Urothelium cell line (cell line): ENCODE measurements around the gene IL21R.

Experiments used
- DNase-seq: peaks from one replicate; pipeline ENCODE4 v3.0.0; 2011; ENCODE audit warnings: low spot score, mixed read lengths
- FAIRE-seq: peaks from 2 replicates; lab custom pipeline; 2011; peaks lifted over from hg19 to GRCh38; lab: Jason Lieb, UNC

The IL21R gene

DNA sequence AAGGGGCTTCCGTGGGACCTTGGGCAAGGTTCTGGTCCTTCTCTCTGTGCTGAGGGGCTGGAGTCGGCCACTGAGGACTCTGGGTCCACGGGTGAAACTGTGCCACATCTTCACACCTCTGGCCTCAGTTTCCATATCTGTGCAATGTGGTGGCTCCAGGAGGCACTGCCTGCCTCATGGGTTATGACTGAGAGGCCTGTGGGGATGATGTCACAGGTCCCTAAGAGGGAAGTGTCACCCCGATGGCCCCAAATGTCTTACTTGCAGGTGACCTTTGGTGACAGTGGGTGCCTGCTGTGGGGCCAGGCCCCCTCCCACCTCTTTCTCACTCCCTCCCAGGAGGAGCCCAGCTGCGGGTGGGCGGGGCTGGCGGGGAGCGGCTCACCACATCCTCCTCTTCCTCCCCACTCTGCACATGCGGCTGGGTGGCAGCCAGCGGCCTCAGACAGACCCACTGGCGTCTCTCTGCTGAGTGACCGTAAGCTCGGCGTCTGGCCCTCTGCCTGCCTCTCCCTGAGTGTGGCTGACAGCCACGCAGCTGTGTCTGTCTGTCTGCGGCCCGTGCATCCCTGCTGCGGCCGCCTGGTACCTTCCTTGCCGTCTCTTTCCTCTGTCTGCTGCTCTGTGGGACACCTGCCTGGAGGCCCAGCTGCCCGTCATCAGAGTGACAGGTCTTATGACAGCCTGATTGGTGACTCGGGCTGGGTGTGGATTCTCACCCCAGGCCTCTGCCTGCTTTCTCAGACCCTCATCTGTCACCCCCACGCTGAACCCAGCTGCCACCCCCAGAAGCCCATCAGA is at the start of gene IL21R:
Gene IL21R (plus strand): TSS at position 407 of the 801 bp plus-strand sequence. CDS start 27,898 bp downstream, outside the sequence.
- DNase-seq: peak; percentile 71
- FAIRE-seq: no peak

DNA sequence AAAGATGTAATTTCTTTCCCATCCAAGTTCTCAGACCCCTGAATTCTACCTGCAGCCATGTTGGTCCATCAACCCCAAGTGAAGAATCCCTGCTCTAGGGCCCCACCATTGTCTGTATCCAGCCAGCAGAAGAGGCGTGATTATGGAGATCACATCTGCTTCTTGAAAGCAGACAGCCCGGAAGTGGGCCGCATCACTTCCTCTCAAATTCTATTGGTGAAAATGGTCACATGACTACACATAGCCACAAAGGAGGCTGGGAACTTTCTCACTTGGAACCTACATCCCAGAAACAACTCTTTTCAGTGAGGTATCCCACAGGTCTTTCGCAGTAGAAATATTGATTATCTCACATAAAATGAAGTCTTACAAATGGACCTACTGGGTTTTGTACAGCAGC is 48.1 kb upstream of the IL21R start:
- DNase-seq: no peak
- no peak for FAIRE-seq

DNA sequence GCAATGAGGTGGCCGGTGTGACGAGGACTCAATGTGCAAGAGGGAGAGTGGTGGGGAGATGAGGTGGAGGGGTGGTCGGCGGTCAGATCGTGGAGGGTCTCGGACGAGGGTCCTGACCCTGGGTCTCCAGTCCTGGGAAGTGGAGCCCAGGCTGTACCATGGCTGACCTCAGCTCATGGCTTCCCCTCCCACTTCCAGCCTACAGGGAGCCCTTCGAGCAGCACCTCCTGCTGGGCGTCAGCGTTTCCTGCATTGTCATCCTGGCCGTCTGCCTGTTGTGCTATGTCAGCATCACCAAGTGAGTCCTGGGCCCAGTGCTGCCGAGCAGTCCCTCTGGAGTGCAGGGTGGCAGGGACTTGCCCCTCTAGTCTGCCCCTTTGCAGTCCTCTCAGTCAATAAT is 46.4 kb upstream of the IL21R start:
- FAIRE-seq (no peak), DNase-seq (no peak)

DNA sequence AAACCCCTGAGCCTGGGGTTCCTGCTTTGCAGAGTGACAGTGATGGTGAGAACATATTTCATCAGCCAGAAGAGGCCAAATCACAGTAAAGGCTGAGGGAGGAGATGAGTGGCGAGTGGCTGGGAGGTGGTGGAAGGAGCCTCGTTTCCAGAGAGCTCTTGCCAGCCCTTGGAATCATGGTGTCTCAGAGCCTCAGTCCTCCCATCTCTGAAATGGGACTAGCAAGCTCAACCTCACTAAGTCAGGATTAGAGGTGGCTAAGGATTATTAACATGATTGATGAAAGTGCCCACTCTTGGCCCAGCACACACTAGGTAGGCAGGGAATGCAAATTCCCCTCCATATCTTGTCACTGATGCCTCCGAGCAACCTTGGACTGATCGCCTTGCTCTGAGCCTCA is 45.2 kb upstream of the IL21R start:
- no peak for DNase-seq
- FAIRE-seq: no peak

DNA sequence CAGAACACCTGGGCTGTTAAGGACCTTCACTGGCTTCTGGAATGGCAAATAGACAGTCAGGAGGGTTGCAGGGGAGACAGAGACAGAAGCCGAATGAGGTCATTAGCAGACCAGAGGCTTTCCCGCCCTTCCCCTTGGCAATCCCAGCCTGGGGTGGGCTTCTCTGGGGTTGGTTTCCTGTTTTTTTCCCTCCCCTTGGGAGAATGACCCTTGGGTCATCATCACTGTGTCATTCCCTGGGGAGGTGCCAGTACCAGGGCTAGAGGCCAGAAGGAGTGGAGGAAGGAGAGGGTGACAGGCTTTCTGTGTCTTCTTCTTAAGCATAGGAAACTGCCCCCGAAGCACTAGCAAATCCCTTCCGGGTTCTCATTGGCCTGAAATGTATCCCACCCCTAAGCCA is 42.9 kb upstream of the IL21R start:
- DNase-seq (no peak), FAIRE-seq (no peak)

DNA sequence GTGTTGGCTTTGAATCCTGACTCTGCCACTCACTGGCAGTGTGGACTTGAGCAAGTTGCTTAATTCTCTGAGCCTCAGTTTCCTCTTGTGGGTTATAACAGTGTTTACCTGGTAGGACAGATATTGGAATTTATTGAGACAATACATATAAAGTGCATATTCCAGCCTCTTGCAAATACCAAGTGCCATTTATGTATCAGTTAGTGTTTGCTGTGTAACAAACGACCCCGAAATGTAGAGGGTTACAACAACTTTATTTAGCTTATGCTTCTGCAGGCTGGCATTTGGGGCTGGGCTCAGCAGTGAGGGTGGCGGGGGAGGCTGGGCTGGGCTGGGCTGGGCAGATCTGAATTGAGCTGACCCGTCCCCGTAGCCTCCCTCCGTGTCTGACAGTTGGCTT is 42.4 kb upstream of the IL21R start:
- DNase-seq (no peak), FAIRE-seq (no peak)

DNA sequence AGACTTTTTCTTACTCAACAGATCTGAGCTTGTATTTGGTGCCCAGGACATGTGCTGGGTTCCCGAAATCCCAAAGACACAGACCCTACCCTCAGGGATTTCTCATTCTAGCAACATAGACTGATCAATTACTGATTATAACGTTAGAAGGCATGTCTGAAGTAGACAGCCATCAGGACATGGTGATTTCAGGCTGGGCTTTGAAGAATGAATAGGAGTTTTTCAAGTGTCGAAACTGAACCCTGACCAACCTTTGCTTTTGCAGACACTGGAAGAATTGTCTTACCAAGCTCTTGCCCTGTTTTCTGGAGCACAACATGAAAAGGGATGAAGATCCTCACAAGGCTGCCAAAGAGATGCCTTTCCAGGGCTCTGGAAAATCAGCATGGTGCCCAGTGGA is 40.0 kb upstream of the IL21R start:
- DNase-seq (no peak), FAIRE-seq (no peak)

DNA sequence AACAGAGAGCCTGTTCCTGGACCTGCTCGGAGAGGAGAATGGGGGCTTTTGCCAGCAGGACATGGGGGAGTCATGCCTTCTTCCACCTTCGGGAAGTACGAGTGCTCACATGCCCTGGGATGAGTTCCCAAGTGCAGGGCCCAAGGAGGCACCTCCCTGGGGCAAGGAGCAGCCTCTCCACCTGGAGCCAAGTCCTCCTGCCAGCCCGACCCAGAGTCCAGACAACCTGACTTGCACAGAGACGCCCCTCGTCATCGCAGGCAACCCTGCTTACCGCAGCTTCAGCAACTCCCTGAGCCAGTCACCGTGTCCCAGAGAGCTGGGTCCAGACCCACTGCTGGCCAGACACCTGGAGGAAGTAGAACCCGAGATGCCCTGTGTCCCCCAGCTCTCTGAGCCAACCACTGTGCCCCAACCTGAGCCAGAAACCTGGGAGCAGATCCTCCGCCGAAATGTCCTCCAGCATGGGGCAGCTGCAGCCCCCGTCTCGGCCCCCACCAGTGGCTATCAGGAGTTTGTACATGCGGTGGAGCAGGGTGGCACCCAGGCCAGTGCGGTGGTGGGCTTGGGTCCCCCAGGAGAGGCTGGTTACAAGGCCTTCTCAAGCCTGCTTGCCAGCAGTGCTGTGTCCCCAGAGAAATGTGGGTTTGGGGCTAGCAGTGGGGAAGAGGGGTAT is 39.3 kb upstream of the IL21R start:
- DNase-seq (no peak), FAIRE-seq (no peak)

DNA sequence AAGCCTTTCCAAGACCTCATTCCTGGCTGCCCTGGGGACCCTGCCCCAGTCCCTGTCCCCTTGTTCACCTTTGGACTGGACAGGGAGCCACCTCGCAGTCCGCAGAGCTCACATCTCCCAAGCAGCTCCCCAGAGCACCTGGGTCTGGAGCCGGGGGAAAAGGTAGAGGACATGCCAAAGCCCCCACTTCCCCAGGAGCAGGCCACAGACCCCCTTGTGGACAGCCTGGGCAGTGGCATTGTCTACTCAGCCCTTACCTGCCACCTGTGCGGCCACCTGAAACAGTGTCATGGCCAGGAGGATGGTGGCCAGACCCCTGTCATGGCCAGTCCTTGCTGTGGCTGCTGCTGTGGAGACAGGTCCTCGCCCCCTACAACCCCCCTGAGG is 38.7 kb upstream of the IL21R start:
- DNase-seq (no peak), FAIRE-seq (no peak)

DNA sequence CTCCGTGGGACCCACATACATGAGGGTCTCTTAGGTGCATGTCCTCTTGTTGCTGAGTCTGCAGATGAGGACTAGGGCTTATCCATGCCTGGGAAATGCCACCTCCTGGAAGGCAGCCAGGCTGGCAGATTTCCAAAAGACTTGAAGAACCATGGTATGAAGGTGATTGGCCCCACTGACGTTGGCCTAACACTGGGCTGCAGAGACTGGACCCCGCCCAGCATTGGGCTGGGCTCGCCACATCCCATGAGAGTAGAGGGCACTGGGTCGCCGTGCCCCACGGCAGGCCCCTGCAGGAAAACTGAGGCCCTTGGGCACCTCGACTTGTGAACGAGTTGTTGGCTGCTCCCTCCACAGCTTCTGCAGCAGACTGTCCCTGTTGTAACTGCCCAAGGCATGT is 38.2 kb upstream of the IL21R start:
- no peak for FAIRE-seq
- DNase-seq: no peak

DNA sequence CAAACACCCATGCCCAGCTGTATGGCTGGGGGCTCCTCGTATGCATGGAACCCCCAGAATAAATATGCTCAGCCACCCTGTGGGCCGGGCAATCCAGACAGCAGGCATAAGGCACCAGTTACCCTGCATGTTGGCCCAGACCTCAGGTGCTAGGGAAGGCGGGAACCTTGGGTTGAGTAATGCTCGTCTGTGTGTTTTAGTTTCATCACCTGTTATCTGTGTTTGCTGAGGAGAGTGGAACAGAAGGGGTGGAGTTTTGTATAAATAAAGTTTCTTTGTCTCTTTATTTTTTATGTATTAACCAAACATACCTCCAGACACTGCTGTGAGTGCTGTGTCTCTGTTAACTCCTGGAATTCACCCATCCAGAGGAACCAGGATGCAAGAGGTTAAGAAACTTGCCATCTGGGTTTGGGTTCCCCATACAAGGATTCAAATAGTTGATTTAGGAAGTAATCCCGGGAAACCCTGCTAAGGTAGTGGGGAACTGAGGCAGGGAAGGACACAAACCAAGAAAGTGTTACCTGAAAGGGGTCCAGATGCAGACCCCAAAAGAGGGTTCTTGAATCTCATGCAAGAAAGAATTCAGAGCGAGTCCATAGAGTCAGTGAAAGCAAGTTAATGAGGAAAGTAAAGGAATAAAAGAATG is 37.4 kb upstream of the IL21R start:
- FAIRE-seq (no peak), DNase-seq (no peak)

DNA sequence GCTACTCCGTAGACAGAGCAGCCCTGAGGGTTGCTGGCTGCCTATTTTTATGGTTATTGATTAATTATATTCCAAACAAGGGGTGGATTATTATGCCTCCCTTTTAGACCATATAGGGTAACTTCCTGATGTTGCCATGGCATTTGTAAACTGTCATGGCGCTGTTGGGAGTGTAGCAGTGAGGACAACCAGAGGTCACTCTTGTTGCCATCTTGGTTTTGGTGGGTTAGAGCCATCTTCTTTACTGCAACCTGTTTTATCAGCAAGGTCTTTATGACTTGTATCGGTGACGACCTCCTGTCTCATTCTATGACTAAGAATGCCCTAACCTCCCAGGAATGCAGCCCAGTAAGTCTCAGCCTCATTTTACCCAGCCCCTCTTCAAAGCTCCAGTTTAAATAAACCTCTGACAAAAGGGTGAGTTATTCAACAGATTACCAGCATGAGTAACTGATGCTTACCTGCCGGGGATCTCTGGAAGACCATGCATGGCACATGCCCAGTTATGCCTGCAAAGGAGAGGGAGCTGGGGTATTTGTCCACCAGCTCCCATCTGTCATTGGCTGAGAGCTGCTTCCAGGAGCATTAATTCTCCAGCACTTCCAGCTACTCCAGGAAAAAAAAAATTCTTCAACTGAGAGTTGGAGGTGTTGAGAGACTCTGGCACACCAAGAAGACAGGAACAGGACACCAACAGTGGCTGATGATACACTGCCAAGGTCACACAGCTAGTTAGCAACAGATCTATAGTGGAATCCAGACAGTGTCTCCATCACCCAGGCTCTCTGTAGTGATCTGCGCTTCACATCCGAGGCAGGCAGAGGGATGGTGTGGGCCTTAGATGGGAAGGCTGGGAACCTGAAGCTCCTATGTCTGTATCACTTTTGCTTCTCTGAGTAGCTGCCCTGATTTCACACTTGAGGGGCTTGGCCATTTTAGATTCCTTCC is 36.6 kb upstream of the IL21R start:
- no peak for DNase-seq
- no peak for FAIRE-seq

DNA sequence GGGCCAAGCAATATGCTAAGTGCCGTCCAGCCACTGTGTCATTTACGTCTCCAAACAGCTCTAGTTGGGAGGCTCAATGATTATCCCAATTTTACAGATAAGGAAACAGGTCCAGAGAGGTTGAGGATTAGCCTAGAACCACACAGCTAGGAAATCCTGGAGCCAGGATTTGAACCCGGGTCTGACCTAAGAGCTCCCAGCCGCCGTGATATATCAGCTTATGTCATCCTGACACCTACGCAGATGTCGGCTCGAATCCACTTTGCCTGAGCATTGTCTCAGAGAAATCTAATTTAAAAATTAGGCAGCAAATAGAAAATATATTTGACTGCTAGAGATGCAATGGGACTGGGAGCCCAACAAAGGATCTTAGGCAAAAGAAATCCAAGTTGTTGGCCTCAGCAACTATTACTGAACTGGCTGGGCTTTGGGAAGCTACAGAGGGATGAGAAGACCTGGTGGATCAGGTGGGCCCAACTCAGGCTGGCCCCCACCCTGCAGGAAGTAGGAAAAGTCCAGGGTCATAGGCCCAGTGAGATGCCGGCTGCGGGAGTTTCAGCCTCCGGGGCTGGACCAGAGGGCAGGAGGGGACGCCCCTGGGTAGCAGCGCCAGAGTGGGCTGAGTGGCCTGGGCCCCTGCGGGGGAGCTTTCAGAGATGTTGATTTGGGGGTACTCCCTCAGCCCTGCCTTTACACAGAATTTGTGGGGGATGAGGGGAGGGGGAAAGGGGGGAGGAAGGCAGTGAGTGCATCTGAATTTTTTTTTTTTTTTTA is 35.1 kb upstream of the IL21R start:
- no peak for DNase-seq
- FAIRE-seq: no peak

DNA sequence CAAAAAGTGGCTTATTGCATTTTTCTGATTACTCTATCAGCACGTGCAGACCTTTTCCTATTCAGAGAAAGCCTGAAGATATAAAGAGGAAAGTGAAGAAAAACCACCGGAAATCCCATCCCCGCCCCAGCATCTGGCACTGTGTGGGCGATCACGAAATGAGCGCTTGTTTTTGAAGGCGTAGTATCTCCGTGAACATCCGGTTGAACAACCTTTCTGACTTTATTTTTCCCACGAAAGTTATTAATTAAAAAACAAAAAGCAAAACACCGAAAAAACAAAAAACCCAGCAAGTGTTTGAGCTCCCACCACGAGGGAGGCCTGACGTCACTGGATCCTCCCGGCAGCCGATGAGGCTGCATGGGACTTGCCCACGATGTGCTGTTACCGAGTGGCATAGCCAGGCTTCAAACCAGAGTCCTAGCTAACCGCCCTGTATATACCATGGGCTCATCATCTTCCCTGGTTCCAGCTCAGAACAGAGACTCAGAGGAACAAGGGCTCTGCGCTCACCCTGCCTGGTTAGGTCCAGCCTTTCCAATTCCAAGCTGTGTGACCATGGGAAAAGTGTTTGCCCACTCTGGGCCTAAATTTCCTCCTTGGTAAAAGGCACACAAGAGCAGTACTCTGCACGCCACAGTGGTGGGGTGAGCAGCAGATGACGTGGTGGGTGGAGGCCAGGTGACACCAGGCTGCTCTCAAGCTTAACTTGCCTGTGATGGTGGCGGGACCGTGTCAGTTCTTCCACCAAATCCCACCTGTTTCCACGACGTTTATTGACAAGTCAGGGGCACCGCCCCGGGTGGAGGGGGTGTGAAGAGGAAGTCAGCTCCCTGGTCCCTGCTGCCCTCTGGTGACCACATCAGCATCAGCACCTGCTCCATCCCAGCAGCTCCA is 34.3 kb upstream of the IL21R start:
- FAIRE-seq (no peak), DNase-seq (peak; percentile 82)

DNA sequence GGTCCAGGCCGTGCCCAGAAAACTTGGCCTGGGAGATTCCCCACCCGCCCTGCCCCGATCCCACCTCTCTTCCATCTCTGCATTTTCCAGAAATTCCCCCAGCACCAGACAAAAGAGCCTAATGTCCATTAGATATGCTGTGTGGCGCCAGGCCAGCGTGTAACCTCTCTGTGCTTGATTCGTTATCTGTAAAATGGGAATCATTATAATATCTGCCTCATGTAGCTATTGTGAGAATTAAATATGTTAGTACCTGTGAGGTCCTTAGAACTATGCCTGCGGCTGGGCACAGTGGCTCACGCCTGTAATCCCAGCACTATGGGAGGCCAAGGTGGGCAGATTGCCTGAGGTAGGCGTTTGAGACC is 33.6 kb upstream of the IL21R start:
- FAIRE-seq: no peak
- no peak for DNase-seq

DNA sequence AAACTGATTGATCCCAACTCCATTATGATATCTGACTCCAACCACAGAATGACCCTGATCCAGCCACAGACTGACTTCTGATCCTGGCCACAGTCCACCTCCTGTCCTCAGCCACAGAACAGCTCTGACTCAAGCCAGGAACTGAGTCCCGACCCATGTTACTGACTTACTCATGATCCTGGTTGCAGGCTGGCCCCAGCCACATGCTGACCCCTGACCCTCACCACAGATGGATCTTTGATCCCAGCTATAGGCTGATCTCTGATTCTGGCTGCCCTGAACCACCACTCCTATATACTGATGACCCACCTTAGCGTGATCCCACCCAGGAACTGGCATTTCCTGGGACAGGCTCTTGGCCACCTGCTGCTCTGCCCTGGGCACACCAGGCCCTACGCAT is 32.2 kb upstream of the IL21R start:
- DNase-seq (no peak), FAIRE-seq (no peak)

DNA sequence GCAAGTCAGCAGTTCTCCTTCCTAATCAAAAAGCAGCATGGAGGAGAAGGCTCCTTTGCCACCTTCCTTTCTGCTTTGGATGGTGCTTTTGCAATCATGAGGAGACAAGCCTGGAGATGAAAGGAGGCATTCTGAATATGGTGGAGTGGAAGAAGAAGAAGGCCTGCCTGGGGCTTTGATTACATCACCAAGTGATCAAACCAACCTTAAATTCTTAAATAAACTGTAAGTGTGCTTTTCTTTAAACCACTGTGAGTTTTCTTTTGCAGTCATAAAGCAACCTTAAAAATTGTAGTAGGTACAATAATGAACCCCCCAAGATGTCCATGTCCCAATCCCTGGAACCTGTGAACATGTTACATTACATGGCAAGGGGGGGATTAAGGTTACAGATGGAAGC is 31.7 kb upstream of the IL21R start:
- DNase-seq (no peak), FAIRE-seq (no peak)

DNA sequence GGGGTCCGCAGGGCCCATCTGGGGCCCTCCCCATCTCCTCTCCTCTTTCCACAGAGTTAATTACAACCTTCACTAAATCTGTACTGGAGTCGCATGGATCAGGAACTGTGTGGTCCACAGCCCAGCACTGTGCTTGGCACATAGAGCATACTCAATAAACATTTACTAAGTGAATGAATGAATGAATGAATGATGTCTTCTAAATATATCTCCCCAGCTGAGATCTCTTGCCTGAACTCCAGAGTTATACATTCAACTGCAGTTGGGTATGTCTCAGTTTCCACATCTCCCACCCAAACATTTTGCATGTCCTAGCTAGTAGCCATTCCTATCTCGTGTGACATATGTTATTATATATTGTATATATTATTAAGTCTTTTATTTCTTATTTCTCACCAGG is 28.7 kb upstream of the IL21R start:
- no peak for FAIRE-seq

DNA sequence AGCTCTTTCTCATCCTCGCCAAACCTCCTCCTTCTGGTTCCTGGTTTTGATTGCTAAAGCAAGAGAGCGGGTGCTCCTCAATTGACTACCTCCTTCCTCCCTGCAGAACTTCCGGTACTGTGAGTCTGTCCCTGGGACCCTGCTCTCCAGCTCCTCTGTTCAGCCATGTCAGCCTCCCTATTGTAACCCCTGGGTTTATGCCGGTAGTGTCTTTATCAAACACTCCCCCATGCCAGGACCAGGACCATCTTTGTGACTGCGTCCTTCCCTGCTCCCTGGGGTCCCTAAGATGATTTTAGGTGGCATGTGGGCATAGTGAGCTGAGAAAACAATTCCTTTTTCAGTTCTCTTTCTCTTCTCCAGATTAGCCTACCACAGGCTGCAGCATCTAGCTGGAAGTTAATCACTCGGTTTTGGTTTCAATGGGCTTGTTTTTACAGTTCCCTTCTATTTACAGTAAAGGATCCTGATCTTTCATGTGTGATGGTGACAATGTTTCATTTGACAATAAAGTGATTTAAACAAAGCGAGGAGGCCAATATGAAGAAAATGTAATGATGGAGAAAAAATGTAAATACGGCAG is 27.7 kb upstream of the IL21R start:
- DNase-seq (no peak), FAIRE-seq (no peak)

More for the DNA sequence above, 28.7 kb upstream of the IL21R start:
- no peak for DNase-seq
